GM20431 (cell line): Measurements from ENCODE around the gene GHR.
"Not testable (repeated sequence)": the region's sequence is repeated elsewhere in the genome, so short reads cannot be mapped to it uniquely, and the experiment has no call there.

Experiments used
- in situ Hi-C: fragments of 300-500 bp; cut with MseI, MboI; formaldehyde crosslinking; loops from one replicate; pipeline ENCODE4 v1.15.0; 2020; ENCODE audit warnings: low sequenced_read_pairs; ENCODE audit not compliant: unreplicated experiment

The GHR gene

DNA sequence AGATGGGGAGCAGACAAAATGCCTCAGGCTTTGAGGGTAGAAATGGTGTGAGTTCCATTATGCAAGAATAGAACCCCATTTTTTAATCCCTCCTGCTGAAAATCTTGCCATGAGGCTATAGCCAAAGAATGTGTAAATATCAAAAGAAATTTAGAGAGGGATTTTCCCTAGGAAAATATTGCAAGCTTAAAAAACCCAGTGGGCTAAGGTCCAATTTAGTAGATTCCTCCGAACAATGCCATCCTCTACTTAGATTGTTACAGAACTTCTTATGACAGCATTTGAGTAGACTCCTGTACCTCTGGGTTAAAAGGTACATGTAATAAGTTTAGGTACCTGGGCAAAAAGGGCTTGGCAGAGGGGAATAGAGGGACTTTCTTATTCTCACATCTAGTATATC lies 138.4 kb downstream of the GHR start:
- in situ Hi-C loops, result no loop called here

- in situ Hi-C loops, result no loop called here
Observed at GRCh38 chr5:42564689-42565356, 141.6 kb downstream of the GHR start.

DNA sequence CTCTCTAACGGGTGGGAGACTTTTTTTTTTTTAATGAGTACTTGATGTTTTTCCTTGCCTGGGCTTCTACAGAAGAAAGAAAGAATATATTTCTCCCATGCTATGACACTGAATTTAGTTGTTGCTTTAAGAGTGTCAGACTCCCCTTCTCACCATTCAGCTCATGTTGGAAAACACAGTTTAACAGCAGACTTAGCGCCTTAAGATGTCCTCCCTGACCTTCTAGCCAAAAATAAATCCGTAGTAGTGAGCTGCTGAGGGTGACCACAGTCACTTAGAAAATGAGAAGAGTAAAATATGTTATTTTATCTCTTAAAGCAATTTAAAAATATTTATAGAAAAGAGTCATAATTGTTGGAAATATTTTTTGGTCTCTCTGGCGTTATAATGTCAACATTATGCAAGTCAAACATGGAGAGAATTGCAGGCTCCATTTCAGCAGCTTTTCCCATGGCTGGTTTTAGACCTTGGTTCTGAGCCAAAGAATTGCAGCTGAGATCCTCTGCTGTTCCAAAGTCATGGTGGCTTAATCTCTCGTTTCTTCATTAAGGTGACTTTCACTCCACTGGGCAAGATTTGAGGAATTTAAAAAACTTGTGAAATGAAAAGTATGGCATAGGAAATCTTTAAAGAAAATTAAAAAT lies 143.5 kb downstream of the GHR start:
- in situ Hi-C loops, result no loop called here

- in situ Hi-C loops, result no loop called here
Observed at GRCh38 chr5:42569325-42569724, 146.1 kb downstream of the GHR start.

DNA sequence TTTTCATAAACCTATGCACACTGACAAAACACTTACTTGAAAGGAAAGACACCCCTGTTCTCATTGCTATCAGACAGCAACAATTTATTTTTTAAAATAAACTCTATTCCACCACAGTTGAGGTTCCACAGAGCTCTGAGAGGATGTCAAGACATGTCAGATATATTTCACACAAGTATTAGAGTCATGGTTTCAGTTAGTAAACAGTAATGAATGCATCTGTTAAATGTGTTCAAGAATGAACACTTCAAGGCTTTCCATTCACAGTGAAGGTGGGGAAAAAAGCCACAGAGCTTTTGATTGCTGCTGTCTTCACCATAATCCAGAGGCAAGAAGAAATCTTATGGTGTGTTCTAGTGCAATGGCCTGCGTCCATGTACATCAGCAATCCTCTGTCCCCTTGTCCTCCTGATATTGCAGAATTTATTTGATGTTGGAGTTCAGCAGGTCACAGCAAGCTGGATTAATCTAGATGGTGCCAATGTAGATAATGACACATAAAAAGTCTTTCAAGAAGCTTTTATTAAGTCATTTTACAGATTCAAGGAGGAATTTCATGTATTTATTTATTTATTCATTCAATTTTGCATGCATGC lies 146.8 kb downstream of the GHR start:
- in situ Hi-C loops, result no loop called here

DNA sequence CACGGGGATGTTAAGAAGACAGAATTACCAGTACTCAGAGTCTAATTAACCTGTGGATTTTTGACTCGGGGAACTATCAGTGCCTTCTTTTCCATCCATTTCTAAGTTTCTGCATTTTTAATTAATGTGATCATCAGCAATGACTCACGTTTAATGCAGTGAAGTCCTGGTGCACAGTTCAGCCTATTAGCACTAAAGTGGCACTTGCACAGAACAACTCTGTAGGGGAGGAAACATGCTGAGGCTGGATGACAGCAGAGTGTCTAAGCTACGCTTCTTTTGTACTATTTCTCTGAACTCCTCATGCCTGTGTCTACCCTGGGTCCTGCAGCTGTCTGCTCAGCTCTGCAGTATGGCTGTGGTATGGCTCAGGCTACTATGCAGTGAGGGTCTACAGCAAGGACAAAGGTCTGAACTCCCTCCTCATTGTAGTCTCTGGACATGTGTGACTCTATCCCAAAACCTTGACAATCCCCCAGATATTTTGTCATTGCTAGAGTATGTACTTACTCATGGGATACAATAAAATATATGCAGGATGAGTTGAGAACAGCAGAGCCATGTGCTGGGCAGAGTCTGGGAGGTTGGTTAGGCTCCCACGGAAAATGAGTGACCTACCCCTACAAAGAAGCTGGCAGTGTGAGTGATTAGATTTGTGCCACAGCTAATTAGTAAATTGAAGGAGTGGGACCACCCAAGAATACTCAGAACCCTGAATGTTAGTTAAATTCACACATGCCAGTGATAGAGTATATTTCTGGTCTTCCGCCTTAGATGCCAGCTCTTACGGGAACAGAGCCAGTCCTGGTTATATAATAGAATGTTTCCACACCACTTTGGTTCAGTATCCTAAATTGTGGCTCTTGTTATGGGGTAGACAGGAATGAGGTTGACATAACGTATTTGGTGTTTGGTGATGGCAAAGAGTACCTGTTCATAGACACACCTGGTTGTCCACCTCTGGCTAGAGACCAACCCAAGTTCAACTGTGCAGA lies 148.0 kb downstream of the GHR start:
- in situ Hi-C loops, result no loop called here

DNA sequence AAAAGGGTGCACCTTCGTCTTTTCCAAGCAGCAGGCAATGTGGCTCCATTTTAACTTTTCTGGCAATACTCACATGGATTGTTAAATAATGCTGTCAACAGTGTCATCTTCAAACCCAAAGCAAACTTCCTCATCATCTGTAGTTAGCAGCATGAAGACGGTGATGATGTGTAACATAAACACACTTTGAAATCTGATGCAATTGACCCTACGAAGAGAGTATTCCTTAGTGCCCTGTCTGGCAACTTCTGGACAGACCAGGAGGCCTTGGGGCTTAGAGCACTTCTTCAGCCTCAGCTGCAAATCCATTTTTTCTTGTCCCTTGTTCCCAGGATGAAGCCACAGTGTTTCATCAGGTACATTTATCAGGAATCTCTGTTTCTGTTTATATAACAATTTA lies 149.1 kb downstream of the GHR start:
- in situ Hi-C loops, result no loop called here

DNA sequence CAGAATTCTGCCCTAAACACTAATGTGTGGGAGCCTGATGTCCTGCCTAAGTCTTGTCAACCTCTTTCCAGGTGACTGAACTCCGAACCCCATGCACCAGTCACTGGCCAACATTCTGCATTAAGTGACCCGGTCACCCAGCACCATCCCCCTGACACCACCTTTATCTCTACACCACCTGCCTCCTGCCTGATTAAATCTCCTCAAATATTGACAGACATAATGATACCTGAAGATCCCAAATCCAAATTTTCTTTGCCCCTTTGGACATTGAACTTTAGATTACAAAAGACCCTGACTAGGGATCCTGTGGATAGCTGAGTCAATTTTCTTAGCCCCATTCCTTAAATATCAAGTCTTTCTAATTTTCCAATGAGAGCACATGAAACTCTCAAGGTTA lies 150.1 kb downstream of the GHR start:
- in situ Hi-C loops, result no loop called here

- in situ Hi-C loops, result not testable (repeated sequence)
Observed at GRCh38 chr5:42575914-42576313, 152.7 kb downstream of the GHR start.

DNA sequence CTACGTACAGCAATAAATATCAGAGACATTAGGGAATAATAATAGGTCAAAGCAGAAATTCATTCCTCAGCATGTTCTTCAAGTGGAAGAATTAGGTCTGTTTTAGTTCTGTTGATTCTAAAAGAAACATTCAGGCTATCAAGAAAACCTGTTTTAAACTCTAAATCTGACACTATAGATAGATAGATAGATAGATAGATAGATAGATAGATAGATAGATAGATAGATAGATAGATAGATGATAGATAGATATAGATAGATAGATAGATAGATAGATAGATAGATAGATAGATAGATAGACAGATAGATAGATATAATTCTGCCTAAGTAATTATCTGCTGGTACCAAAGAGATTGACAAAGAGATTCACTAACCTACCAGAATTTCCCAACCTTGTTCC lies 155.7 kb downstream of the GHR start:
- in situ Hi-C loops, result not testable (repeated sequence)

GRCh38 chr5:42579320-42579719 lies 156.1 kb downstream of the GHR start:
- in situ Hi-C loops, result no loop called here

- in situ Hi-C loops, result no loop called here
Observed at GRCh38 chr5:42581845-42582244, 158.6 kb downstream of the GHR start.

DNA sequence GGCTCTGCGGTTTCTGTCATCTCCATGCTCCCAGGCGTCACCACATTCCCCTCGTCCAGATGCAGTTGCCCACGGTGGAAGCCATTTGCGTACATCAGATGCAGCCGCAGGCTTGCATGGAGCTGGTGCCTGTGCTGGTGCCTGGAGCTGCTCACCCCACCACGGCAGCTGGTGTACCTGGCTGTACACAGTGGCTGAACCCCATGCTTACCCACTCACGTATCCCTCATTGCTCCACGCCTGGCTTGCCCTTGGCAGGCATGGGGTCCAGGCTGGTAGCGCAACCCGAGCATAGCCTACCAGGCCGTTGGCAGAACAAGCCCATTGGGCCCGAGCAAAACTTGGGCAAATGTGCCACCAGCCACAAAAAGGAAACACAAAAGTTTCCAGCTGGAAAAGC lies 159.5 kb downstream of the GHR start:
- in situ Hi-C loops, result no loop called here

- in situ Hi-C loops, result no loop called here
Observed at GRCh38 chr5:42583322-42583721, 160.1 kb downstream of the GHR start.

GRCh38 chr5:42586625-42587024 lies 163.4 kb downstream of the GHR start:
- in situ Hi-C loops, result no loop called here

DNA sequence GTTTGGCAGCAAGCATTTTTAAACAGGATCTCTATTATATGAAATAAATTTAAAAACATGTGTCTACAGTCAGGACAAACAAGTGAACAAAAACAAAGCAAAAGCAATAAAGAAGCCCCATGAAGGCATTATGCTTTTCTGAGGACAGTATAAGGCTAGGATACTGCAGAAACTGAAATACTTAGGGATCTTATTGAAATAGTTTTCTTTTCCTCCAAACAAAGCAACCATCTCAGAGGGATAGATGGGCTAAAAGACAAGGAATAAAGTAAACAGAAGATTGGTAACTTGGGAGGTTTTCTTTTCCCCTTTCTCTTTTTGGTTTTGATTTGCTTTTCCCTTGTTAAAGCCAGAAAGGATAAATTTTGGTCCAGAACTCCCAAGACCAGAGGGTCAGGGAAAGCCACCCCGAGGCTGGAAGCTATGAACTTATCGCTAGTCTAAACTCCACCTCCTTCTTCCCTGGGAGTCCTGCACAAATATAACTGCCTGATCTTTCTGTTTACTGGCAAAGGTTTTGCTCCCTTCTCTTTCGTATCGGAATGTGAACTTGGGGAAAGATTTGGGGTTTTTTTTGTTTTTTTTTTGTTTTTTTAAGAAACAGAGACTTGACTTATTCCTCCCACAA lies 164.0 kb downstream of the GHR start:
- in situ Hi-C loops, result no loop called here

DNA sequence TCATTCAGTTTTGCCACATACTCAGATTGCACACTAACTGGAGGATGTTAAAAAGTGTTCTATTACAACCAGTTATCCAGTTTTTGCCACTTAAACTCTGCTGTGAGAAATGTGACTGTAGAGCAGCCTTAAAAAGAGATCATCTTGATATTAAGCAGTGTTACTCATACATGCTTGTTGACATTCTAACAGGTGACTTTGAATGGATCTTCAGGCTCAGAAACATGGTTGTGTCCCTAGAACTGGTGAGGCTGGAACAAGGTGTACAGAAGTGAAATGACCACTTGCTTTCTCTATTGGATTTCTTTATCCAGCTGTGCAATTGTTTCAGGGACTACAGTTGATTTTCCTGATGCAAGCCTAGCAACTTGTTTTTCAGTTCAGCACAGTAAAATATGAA lies 167.3 kb downstream of the GHR start:
- in situ Hi-C loops, result no loop called here

DNA sequence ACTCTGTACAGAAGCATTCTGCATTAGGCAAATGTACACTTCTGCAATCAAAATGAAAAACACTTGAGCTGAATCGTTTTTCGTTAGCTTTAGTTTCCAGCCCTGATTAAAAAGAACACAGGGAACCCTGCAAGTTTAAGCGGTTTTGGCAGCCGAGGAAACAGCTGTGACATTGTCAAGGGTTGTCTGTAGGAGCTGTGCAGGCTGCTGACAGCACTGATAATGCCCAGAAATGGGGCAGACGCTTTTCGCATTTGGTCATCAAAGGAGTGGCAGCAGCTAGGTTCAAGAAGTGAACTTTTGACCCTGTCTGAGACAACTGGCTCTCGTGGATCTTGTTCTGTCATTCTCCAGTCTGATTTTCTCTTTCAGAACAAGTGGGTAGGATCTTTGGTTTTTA lies 167.8 kb downstream of the GHR start:
- in situ Hi-C loops, result no loop called here

DNA sequence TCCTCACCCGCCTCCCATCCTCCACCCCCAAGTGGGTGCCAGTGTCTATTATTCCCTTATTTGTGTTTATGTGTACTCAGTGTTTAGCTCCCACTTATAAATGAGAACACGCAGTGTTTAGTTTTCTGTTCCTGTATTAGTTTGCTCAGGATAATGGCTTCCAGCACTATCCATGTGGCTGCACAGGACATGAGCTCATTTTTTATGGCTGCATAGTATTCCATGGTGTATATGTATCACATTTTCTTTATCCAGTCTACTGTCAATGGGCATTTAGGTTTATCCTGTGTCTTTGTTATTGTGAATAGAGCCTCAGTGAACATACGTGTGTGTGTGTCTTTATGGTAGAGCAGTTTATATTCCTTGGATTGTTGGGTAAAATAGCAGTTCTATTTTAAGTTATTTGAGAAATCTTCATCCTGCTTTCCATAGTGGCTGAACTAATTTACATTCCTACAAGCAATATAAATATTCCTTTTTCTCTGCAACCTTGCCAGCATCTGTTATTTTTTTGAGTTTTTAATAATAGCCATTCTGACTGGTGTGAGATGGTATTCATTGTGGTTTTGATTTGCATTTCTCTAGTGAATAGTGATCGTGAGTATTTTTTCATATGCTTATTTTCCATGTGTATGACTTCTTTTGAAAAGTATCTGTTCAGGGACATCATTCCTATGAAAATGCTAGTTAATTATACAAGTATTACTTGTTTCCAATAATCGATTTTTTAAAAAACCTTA lies 169.3 kb downstream of the GHR start:
- in situ Hi-C loops, result no loop called here
